HEK293 (cell line): ENCODE measurements around the gene KIF22.

Source experiments
- CTCF ChIP-seq: fragments of 450-650 bp; formaldehyde crosslinking; IDR thresholded peaks from 2 replicates; pipeline ENCODE4 v1.5.1; 2016; ENCODE audit warnings: missing biosample characterization, missing genetic modification characterization
- GLIS2 ChIP-seq: fragments of 450-650 bp; formaldehyde crosslinking; IDR thresholded peaks from 2 replicates; pipeline ENCODE4 v1.5.1; 2016; ENCODE audit warnings: missing biosample characterization, missing genetic modification characterization
- PRDM6 ChIP-seq: fragments of 450-650 bp; formaldehyde crosslinking; IDR thresholded peaks from 2 replicates; pipeline ENCODE4 v1.5.1; 2017; ENCODE audit warnings: missing biosample characterization, missing genetic modification characterization
- SP2 ChIP-seq: fragments of 450-650 bp; formaldehyde crosslinking; IDR thresholded peaks from 2 replicates; pipeline ENCODE4 v1.5.1; 2016; ENCODE audit warnings: missing biosample characterization, missing genetic modification characterization
- ZBTB7A ChIP-seq: fragments of 450-650 bp; formaldehyde crosslinking; IDR thresholded peaks from 2 replicates; pipeline ENCODE4 v1.5.1; 2016; ENCODE audit warnings: low read depth, missing biosample characterization, missing genetic modification characterization
- ZNF133 ChIP-seq: fragments of 450-650 bp; formaldehyde crosslinking; IDR thresholded peaks from 2 replicates; pipeline ENCODE4 v1.5.1; 2016; ENCODE audit warnings: missing biosample characterization, missing genetic modification characterization
- ZNF202 ChIP-seq: fragments of 450-650 bp; formaldehyde crosslinking; IDR thresholded peaks from 2 replicates; pipeline ENCODE4 v1.5.1; 2016; ENCODE audit warnings: missing biosample characterization, missing genetic modification characterization, borderline replicate concordance
- ZNF48 ChIP-seq: fragments of 450-650 bp; formaldehyde crosslinking; IDR thresholded peaks from 2 replicates; pipeline ENCODE4 v1.5.1; 2016; ENCODE audit warnings: missing biosample characterization, missing genetic modification characterization
- ZNF596 ChIP-seq: fragments of 450-650 bp; IDR thresholded peaks from 2 replicates; pipeline ENCODE4 v1.5.0; 2018; ENCODE audit warnings: missing biosample characterization, mild to moderate bottlenecking, missing genetic modification characterization, moderate library complexity
- ZNF830 ChIP-seq: fragments of 450-650 bp; IDR thresholded peaks from 2 replicates; pipeline ENCODE4 v1.5.0; 2018; ENCODE audit warnings: missing biosample characterization, missing genetic modification characterization, low read depth, mild to moderate bottlenecking, moderate library complexity
- TF ChIP-seq, protein P1 (sequence below): fragments of 450-650 bp; formaldehyde crosslinking; IDR thresholded peaks from 2 replicates; pipeline ENCODE4 v1.5.1; 2016; ENCODE audit warnings: missing biosample characterization, missing genetic modification characterization, low read depth
- TF ChIP-seq, protein P2 (sequence below): fragments of 450-650 bp; formaldehyde crosslinking; IDR thresholded peaks from 2 replicates; pipeline ENCODE4 v1.5.1; 2016; ENCODE audit warnings: missing biosample characterization, missing genetic modification characterization
- TF ChIP-seq, protein P3 (sequence below): sonication (generic); formaldehyde crosslinking; IDR thresholded peaks from 2 replicates; pipeline ENCODE4 v1.8.1; 2022; ENCODE audit warnings: mild to moderate bottlenecking, moderate library complexity, missing genetic modification reagents

DNA sequence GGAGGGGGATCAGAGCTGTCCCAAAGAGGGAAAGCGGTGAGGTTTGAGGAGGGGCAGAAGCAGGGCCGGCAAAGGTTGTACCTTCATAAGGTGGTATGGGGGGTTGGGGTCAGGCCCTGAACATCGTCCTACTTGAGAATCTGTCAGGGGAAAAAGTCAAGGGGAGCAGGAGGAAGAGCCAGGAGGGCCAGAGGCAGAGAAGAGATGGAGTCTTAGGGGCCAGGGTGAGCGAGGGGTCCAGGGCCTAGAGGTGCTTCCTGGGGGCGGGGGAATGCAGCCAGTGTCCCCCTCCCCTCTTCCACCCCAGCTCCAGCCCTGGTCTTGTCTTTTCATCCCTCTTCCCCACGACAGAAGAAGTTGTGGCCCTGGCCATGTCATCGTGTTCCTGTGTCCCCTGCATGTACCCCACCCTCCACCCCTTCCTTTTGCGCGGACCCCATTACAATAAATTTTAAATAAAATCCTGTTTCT is 20.2 kb downstream of the KIF22 start:
- TF ChIP-seq SP2 (tag by site-specific recombination) (no peak), CTCF (no peak), ZNF48 (tag by site-specific recombination) (no peak), ZNF830 (tag by site-specific recombination) (no peak), ZNF133 (no peak), ZNF596 (tag by site-specific recombination) (no peak), ZNF202 (tag by site-specific recombination) (no peak), GLIS2 (tag by site-specific recombination) (no peak), ZBTB7A (tag by site-specific recombination) (no peak), PRDM6 (no peak)
- TF ChIP-seq, protein P1, sequence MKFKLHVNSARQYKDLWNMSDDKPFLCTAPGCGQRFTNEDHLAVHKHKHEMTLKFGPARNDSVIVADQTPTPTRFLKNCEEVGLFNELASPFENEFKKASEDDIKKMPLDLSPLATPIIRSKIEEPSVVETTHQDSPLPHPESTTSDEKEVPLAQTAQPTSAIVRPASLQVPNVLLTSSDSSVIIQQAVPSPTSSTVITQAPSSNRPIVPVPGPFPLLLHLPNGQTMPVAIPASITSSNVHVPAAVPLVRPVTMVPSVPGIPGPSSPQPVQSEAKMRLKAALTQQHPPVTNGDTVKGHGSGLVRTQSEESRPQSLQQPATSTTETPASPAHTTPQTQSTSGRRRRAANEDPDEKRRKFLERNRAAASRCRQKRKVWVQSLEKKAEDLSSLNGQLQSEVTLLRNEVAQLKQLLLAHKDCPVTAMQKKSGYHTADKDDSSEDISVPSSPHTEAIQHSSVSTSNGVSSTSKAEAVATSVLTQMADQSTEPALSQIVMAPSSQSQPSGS (tag by site-specific recombination), result no peak
- TF ChIP-seq, protein P2, sequence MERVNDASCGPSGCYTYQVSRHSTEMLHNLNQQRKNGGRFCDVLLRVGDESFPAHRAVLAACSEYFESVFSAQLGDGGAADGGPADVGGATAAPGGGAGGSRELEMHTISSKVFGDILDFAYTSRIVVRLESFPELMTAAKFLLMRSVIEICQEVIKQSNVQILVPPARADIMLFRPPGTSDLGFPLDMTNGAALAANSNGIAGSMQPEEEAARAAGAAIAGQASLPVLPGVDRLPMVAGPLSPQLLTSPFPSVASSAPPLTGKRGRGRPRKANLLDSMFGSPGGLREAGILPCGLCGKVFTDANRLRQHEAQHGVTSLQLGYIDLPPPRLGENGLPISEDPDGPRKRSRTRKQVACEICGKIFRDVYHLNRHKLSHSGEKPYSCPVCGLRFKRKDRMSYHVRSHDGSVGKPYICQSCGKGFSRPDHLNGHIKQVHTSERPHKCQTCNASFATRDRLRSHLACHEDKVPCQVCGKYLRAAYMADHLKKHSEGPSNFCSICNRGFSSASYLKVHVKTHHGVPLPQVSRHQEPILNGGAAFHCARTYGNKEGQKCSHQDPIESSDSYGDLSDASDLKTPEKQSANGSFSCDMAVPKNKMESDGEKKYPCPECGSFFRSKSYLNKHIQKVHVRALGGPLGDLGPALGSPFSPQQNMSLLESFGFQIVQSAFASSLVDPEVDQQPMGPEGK, result no peak
- TF ChIP-seq, protein P3, sequence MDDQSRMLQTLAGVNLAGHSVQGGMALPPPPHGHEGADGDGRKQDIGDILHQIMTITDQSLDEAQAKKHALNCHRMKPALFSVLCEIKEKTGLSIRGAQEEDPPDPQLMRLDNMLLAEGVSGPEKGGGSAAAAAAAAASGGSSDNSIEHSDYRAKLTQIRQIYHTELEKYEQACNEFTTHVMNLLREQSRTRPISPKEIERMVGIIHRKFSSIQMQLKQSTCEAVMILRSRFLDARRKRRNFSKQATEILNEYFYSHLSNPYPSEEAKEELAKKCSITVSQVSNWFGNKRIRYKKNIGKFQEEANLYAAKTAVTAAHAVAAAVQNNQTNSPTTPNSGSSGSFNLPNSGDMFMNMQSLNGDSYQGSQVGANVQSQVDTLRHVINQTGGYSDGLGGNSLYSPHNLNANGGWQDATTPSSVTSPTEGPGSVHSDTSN (CRISPR knock-in tag), result no peak
